DMS53 treated with DMSO at 0.1 percent for 48 hours (cell line): Measurements from ENCODE around the gene SNAPC4.
A peak's percentile ranks its signal among the peaks of the same experiment; 100 is the strongest.

Experiments used
- DNase-seq: peaks from one replicate; lab custom pipeline; 2025; ENCODE audit not compliant: unreplicated experiment; lab: John Stamatoyannopoulos, UW

SNAPC4 gene

DNA sequence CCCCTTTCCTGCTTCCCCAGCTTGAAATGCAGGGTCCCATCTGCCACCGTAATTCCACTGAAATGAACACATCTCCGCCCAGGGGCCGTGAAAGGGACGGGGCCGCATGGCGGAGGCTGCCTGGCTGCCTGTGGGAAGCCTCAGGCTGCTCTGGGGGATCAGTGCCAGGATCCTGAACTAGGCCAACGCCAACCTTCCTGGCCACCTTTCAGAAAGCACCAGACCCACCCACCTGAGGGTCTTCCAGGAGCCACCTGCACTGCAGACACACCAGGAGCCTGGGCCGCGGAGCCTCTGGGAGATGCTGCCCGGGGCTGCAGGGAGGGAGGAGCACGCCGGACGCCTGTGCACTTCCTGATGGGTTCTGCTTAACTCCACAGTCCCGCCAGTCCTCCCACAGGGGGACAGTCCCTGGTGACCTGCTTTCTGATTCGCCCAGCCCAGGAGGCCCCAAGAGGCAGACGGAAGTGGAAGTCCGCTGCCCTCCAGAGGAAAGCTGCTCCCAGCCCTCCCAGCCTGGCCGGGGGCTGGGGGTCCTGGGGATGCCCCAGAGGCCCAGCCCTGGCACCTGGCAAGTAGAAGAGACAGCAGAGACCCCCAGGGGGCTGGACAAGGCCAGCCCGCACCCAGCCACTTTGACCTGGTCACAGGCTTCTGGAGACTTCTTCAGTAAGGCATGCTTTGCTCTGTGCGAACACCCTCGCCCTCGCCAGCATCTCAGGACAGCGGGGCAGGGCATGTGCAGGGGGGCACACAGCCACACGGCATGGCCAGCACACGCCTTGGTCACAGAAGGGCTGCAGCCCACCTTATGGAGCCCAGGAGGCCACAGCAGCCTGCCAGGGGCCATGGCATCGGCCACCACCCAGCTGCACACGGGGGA lies 26.4 kb downstream of the SNAPC4 start, which contains the start of gene CARD9:
Gene CARD9 (minus strand): TSS at position 370 of the 883 bp plus-strand sequence. CDS start 1,591 bp downstream, outside the sequence.
- DNase-seq: peak; percentile 38

DNA sequence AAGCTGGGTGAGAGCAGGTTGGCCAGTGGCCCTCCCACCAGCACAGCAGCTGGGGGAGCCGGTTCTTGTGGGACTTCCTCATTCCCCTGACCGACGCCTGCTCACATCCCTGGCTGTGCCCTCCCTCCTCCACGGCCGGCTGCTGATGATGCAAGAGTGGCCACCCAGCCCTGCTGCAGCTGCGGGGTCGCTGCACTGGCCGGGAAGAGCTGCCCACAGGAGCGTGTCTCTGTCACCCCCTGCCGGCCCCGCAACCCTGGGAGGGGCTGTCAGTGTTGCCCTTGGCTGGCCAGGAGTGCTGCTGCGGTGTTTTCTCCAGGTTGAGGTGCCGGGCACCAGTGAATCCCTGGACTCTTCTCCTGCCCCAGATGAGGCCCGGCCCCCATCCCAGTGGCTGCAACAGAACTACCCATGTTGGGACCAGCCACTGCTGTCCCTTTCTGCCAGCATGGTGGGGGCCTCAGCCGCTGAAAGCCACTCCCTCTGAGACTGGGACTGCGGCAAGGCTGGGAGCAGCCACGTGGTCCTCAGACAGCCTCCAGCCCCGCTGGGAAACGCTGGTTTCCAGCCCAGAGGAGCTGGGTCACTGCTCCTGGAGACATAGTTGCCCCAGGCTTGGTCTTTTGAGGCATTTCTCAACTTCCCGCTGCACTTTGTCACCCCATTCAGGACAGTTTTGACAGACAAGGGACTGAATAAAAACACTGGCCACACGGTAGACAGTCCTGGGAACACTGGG lies 27.2 kb downstream of the SNAPC4 start:
- peak; percentile 58 for DNase-seq

DNA sequence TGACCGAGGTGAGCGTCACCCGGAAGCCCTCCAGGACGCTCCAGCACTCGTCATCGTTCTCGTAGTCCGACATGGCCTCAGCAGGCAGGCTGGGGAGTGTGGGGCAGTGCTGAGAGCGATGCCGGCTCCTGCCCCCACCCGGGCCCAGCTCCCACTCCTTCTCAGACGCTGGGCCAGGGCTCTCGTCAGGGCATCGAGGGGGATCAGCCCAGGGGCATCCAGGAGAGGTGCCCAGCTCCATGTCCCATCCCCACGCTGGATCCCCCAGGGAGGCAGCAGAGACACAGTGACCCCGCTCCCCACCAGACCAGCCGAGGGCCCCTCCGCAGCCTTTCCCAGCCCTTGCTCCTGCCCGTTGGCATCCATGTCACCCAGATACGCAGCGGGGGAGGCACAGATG lies 28.0 kb downstream of the SNAPC4 start:
- no peak for DNase-seq

DNA sequence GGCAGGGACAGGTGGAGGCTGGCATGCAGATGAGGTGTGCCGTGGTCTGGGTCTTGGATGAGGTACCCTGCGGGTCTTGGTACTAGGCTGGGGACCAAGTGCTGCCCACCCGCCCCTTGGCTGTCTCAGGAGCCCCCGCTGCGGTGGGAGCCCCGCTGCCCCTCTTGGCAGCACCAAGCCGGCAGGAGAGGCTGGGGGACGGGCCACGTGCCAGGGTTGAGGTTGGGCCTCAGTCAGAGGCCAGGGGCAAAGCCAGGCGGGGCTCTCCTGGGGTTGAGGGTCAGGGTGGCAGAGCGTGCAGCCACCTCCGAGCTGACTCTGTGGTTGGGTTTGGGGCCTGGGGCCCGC lies 28.5 kb downstream of the SNAPC4 start:
- DNase-seq: no peak

DNA sequence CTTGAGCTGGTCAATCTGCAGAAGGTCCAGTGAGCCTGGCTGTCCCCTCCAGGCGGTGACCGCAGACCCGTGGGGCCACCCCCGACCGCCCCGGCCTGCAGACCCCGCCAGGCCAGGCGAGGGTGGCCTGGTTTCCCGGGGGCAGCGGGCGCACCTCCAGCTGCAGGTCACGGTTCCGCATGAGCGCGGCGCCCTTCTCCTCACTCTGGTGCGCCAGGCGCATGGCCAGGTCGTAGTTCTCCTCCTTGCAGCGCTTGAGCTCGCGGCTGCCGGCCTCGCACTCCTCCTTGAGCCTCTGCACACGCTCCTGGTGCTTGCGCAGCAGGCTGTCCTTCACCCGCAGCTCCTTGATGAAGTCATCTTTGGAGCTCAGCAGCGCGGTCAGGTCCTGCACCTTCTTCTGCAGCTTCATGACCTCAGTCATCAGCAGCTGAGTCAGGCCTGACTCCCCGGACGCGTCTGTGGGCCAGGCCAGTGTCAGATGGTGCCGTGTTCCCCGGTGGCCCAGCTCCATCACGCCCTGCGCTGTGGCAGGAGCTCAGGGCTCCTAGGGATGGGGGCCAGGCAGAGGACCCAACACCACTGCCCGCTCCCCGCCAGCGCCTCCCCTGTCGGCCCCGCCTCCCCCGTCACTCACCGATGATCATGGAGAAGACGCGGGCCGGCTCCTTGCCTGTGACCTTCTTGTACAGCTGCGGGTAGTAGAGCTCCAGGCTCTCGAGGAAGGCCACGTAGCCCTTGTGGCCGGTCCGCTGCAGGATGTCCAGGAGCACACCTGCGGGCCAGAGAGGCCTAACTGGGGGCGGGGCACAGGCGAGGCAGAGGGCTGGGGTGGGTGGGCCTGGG lies 29.1 kb downstream of the SNAPC4 start:
- DNase-seq: no peak

DNA sequence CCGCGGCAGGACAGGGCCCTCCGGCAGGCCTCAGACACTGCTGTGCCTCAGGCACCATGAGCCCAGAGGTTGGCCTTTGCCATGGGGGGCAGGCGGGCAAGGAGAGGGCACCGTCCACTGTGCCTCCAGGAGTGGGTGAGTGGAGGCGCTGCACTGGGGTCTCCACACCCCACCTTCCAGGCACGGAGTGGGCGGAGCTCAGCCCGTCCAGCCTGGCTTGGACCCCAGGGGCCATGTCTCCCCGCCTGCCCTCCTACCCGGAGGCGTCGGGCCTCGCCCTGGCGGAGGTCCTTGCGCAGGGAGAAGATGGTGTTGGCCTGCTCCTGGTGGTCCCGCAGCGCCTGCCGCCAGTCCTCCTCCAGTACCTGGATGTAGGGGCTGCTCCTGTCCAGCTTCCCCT lies 29.9 kb downstream of the SNAPC4 start:
- DNase-seq: no peak

DNA sequence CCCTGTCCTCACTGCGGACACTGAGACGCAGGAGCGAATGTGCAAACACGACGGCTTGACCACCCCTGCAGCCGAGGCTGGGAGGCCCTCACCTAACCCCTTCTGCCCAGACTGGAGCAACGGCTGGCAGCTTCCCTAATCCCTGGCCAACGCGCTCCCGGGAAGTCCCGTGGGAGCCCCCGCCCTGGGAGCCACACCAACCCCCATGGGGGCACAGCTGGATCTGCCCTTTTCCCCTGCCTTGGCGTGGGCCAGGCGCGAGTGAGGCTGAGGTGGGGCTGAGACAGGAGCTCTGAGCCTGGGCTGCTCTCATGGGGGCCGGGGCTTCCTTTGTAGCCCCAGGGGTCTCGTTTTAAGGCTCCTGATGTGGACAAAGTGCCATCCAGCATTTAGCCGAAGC lies 31.8 kb downstream of the SNAPC4 start:
- DNase-seq: no peak

DNA sequence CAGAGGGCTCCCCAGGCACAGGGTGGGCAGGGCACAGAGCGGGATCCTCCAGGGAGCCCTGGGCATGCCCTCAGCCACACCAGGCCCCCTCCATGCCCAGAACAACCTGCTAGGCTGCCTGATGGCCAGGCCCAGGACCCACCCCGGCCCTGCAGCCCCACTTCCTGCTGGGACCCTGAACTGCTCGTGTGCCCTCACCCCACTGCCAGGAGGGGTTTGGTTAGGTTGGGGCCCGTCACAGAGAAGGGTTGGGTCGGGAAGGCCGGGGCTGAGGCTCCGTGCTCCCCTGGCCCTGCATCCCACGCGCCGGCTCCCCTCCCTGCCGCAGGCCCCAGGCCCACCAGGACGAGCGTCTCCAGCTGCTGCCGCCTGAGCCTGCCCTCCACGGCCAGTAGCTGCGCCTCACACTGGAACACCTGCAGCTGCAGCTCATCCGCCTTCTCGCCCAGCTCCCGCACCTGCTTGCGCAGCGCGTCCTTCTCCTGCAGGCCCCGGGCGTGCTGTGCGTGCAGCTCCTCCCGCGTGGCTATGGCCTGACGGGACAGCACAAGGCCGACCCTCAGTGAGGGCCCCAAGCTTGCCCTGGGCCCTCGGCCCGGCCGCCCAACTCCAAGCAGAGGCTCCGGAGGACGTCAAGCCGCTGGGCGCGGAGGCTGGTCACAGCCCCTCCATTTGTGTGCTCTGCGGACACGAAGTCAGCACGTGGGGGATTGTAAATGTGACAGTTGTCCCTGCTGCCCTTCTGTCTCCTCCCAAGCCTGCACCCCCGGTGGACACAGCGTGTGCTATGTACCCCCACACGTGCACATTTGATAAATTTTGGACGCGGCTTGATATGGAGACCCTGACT lies 32.4 kb downstream of the SNAPC4 start:
- no peak for DNase-seq

DNA sequence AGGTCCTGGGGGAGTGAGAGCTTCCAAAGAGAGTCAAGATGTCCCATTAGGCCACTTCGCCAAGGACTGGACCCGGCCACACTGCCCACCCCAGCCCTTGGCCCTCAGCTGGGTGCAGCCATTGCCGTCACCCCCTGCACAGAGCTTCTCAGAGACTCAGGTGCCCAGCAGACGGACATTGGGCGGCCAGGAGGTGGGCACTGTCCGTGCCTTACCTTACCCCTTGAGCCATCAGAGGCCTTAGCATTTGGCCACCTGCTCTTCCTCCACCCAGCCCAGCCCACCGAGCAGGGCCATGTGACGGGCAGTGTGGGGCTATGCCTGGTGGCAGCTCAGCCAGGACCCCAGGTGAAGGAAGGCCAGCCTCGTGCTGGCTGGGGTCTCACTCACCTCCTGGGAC lies 33.1 kb downstream of the SNAPC4 start:
- DNase-seq: no peak

DNA sequence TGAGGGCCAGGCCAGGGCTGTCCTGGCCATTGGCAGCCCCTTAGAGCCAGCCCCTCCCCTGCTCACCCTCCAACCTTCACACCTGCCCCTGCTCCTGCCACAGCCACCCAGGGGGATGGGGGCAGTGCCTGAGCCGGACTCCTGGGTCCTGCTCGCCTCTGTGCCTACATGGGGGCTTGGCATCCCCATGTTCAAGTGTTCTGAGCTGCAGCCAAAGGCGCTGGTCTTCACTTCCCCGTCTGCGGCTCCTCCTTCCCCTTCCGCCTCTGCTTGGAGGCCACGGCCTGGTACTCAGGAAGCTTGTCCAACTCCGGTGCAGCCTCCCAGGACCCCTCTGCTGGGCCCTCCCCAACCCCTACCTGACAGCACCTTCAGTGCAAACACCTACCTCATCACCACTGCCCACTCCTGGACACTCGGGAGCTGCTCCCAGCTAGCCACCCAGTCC lies 34.2 kb downstream of the SNAPC4 start:
- DNase-seq: no peak

DNA sequence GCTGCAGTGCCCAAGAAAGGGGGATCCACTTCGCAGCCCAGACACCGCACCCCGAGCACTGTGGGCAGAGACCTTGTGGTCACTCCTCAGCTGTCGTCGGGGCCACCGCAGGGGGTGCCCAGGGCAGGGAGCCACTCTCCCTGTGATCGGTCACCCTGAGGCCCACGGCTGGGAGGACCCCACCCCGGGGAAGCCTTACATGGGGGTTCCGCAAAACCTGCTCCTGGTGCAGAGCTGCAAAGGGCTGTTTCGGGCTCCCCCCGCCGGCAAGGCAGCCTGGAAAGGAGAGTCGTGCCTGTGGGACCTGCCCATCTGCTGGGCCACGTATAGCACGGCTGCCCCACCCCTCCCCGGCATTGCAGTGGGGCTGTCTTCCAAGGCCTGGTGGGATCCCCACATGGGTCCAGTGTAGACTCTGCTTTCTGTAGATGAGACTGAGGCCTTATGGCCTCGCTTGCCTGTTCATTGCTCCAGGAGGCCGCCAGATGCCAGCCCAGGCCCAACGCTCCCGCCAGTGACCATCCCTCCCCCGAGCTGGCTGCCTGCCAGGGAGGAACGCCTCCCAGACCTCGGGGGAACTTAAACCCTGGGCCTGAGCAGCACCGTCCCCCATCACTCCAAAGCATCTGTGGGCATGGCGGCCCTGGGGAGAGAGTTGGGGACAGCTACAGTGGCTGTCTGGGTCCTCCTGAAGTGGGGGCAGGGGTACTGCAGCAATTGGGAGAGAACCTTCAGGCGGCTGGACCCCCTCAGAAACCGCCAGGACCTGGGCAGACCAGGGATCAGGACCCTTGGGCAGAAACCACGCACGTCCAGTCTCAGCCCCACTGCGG lies 34.8 kb downstream of the SNAPC4 start:
- DNase-seq: no peak

DNA sequence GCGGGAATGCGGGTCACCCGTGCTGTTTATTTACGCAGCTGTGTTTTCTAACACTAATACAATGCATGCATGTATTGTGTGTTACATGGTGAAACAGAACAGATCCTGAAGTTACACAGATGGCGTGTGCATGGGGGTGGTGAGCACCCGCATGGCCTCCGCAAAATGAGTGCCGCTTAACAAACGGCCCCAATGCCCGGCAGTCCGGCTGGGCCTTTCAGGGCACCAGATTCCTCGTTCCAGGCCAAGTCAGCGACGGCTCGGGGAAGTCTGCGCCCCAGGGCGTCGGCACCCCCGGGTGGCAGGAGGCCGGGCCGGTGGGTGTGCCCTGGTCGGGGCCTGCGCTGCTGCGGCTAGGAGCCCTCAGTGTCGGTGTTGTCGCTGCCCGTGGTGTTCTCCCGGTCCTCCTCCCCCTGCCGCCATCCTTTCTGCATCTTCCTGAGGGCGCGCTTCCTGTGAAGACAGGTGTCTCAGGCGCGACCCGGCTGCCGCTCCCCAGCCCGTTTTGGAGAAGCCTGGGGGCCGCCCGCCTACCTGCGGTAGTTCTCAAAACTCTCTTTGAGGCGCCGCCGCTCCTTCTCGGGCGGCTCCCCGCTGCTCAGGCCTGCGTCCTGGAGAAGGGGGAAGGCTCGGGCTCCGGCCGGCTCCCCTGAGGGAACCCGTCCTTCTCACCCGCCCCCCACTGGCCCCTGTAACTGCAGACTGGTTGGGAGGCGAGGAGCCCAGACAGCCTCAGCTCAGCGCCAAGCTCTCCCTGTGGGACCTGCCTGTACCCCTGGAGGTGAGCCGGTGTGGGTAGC lies 35.8 kb downstream of the SNAPC4 start:
- DNase-seq: no peak

DNA sequence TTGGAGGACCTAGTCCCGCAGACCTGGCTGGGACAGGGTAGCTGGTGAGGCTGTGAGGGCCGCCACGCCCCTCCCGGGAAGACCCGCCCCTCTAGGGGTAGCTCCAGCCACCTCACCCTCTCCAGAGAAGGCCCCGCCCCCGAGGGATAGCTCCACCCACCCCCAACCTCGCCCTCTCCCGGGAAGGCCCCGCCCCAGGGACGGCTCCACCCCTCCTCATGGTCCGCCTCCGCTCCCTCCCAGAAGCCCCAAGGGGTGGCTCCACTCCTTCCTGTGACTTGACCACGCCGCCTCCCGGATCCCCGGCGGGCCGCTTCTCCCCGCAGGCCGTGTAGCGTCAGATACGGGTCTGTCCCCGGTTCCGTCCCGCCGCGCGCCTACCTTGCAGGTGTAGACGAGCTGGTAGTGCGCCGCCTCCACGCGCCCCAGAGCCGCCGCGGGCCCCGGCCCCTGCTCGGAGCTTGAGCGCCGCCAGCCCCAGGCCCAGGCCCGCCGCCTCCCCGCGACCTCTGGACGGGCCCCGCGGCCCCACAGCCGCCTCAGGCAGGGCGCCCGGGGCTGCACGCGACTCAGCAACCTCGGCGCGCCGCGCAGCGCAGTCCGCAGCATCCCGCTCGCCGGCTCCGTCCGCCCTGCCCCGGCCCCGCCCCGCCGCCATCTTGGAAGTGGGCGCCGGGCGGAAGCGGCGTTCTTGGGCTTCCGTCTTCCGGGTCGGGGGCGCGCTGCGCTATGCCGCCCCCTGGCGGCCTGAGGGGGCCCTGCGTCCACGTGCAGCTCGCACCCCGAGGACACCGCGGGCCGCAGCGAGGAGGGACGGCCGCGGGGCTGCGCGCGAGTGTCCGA lies 36.6 kb downstream of the SNAPC4 start, which contains the start of gene DNLZ:
Gene DNLZ (minus strand): TSS at position 639 of the 843 bp plus-strand sequence. CDS start 30 bp downstream, at position 609.
- peak; percentile 78 for DNase-seq

DNA sequence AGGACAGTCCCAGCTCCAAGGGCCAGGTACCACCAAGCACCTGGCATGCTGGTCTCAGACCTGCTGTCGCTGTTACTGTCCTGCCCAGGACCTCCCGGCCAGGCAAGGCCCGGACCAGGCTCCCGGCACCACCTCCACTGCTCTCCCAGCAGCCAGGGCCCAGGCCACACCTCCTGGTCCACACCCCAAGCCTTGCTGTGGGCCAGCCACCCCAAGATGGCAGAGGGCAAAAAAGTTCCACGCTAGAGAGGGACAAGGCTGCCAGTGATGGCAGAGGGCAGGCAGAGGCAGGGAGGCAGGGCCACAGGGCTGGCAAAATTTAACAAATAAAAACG lies 37.6 kb downstream of the SNAPC4 start:
- DNase-seq: no peak

DNA sequence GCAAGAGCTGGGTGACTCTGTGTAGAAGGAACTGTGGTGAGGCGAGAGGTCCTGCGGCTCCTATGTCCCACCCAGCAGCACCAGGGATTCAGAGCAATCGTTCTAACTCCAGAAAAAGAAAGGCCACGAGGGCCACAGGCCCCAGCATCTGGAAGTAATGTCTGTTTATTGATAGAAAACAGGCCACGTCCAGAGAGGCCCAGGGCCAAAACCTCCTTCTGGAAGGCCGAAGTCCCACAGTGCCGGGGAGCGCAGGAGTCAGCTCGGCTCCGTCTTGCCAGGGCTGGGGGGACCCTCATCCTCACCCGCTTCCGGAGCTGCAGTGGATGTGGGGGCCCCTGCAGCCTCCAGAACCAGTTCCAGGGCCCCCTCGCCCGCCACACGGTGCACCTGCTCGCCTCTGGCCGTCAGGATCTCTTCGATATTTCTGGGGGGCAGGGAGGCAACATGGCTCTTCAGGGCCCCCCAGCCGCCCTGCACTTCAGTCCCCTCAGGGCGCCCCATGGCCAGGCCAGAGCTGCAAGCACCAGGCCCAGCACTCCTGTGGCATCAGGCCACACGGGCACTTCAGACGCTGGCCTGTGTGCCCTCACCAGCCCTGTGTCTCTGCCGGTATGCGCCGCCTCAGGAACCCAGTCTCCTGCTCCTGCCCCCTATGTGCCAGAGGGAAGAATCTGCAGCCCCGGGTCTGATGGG lies 38.1 kb downstream of the SNAPC4 start:
- DNase-seq: no peak

DNA sequence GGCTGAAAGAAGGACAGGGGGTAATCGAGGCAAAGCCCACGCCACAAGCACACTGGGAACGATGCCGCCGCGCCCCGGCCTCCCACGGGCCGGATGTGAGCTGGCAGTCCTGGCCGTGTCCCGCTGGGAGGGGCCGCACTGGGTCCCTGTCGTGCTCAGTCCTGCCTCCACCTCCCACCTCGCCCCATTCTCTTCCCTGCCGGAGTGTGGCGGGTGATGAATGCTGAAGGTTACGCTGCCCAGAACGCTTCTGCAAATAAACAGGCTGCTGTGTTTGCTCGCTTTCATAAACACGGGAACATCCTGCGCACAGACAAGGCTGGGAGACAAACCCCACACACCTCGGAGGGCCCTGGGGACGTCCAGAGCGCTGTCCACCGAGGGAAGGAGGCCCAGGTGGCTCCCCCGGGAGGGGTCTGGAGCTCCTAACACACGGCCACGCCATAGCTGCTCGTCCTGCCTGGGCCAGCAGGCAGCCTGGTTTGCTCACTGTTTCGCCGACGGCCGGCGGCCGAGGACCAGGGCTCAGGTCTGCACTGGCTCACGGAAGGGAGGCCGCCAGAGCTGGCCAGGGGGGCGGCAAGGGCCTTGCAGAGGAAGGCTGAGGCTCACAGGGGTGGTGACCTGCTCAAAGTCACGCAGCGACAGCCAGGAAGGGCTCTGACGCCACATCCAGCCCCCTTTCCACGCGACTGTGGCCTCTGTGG lies 38.8 kb downstream of the SNAPC4 start:
- no peak for DNase-seq
